A673 (cell line): ENCODE results near the gene OR2D3.

Experiments
- EZH2 ChIP-seq: fragments of 200-600 bp; sonication (generic); IDR thresholded peaks from 2 replicates; pipeline ENCODE4 v1.6.1; 2017; ENCODE audit warnings: borderline replicate concordance, low read depth, mild to moderate bottlenecking, mixed read lengths, antibody characterized with exemption, low read length; ENCODE audit not compliant: poor library complexity, severe bottlenecking
- TF ChIP-seq, protein P1 (sequence below): fragments of 300-800, 200-600 bp; sonication (generic); conservative IDR thresholded peaks from 2 replicates; pipeline ENCODE4 v1.5.1; 2017; ENCODE audit warnings: low read depth, mild to moderate bottlenecking, antibody characterized with exemption, low read length, moderate library complexity, mixed read lengths

DNA sequence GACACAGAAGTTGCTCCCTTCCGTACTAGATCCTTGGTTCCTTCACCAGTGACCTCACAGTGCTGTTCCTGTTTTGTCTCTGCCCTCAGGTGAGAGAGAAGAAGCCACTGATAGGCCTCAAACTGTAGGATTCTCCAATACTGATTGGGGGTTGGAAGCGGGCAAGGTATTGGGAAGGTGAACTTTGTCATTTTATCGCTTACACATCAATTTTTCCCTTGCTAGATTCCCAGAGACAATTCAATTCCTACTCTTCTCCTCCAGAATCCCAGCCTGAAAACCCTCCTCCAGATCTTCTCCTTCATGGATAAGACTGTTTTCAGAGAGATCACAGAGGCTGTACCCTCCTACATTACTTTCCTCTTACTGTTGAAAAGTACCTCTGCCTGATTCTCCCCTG is 9.4 kb upstream of the OR2D3 start:
- TF ChIP-seq, protein P1, sequence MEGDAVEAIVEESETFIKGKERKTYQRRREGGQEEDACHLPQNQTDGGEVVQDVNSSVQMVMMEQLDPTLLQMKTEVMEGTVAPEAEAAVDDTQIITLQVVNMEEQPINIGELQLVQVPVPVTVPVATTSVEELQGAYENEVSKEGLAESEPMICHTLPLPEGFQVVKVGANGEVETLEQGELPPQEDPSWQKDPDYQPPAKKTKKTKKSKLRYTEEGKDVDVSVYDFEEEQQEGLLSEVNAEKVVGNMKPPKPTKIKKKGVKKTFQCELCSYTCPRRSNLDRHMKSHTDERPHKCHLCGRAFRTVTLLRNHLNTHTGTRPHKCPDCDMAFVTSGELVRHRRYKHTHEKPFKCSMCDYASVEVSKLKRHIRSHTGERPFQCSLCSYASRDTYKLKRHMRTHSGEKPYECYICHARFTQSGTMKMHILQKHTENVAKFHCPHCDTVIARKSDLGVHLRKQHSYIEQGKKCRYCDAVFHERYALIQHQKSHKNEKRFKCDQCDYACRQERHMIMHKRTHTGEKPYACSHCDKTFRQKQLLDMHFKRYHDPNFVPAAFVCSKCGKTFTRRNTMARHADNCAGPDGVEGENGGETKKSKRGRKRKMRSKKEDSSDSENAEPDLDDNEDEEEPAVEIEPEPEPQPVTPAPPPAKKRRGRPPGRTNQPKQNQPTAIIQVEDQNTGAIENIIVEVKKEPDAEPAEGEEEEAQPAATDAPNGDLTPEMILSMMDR = no peak
- TF ChIP-seq EZH2 = no peak
